HG03095 (cell line): ENCODE measurements around the gene KLK1.
"Not testable (repeated sequence)": the region's sequence is repeated elsewhere in the genome, so short reads cannot be mapped to it uniquely, and the experiment has no call there.

Source experiments
- ATAC-seq: cut with Tn5 transposase; IDR thresholded peaks from one replicate; pipeline ENCODE4 v1.9.1; 2021; ENCODE audit warnings: moderate library complexity; ENCODE audit not compliant: unreplicated experiment

The KLK1 gene

DNA sequence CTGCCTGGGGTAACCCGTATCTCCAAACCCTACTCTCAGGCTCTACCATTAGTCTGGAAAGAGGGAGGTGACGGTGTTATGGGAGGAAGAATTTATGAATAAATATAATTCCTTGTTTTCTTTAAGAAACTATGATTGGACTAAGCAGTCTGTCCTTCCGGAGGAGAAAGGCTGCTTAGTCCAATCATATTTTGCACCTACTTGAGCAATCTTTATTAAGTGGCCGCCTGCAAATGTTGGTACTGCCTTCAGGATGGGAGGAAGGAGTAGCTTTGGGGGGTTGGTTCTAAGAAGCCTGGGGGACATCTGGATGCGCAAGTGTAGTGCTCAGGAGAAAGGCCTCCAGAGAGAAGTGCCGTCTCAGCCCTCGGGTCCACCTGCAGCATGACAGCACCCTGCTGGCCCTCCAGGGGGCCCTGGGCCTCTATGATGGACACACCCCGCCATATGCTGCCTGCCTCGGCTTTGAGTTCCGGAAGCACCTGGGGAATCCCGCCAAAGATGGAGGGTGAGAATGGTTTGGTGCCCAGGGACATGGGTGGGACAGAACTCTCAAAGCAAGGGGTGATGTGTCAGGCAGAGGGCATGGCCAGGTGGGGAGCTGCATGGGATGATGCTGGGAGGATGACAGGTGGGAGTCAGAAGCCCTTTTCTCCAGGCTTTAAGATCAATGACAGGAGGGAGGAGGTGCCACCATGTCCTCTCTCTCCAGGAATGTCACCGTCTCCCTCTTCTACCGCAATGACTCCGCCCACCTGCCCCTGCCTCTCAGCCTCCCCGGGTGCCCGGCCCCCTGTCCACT lies 29.3 kb downstream of the KLK1 start:
- ATAC-seq, result no peak

DNA sequence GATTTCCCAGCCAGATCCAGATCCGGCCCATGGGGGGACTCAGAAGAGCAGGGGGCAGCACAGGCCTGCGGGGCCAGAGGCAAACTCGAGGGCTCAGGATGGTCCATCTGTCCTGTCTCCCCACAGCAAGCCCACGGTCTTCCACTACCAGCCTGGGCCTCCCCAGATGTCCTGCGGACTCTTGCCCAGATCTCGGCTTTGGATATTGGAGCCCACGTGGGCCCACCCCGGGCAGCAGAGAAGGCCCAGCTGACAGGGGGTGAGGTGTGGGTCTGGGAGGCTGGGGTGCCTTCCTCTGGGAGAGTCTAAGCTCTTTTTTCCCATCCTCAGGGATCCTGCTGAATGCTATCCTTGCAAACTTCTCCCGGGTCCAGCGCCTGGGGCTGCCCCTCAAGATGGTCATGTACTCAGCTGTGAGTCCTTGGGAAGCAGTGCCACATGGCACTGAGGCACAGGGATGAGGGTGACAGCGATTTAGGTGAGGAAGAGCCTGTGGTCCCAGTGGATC lies 30.0 kb downstream of the KLK1 start:
- ATAC-seq, result no peak

DNA sequence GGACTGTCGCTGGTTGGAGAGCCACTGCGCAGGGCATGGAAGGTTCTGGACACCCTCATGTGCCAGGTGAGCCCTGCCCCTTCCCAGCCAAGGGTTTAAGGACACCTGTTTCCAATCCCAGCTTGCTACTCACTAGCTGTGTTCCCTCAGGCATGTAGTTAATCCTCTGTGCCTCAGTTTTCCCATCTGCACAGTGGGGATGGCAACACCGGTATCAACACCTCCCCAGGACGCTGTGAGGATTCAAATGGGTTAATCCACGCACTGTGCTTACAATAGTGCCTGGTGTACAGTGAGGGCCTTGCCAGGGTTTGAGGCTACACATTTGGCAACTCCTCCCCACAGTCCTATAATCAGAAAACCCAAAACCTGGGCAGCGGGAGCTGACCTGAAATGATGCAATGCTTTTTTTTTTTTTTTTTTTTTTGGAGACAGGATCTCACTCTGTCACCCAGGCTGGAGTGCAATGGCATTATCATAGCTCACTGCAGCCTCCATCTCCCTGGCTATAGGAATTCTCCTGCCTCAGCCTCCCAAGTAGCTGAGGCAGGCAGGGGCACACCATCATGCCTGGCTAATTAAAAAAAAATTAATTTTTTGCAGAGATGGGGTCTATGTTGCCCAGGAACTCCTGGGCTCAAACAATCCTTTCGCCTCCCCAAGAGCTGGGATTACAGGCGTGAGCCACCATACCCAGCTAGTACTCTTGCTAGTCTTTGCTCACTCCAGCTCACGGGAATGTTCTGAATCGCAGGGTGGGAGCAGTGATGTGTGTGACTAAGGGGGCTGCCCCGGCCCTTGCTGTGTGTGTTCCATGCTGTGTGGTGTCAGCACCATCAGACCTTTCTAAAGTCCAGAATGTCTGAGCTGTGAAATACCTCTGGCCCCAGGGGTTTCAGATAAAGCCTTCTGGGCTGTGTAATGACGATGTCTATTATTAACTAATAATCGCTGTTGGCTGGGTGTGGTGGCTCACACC lies 31.0 kb downstream of the KLK1 start:
- ATAC-seq, result no peak

GRCh38 chr19:50791594-50792271 lies 31.9 kb downstream of the KLK1 start:
- no peak for ATAC-seq

- ATAC-seq, result no peak
Observed at GRCh38 chr19:50790922-50791467, 32.6 kb downstream of the KLK1 start.

- ATAC-seq, result no peak
Observed at GRCh38 chr19:50790396-50790795, 33.2 kb downstream of the KLK1 start, which contains the start of gene ACP4. Gene ACP4, plus strand, starts transcription at chr19:50790415. Its CDS starts 0 bp downstream, at chr19:50790415.

DNA sequence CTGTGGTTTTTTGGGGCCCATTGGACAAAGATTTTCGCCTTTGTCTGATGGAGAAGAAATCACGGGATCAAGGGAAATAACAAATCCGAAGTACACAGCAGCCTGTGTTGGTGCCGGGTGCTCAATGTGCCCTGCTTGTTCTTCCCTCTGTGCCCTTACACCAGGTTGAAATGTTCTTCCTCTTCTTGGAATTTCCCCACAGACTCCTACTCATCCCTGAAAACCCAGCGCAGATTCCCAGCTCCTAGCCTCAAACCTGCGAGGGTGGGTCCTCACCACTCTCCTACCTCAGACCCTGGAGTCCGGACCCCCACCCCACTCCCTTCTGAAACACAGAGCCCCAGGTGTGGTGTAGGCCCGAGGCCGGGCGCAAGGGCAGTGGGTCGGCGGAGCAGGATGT lies 38.3 kb downstream of the KLK1 start:
- no peak for ATAC-seq

DNA sequence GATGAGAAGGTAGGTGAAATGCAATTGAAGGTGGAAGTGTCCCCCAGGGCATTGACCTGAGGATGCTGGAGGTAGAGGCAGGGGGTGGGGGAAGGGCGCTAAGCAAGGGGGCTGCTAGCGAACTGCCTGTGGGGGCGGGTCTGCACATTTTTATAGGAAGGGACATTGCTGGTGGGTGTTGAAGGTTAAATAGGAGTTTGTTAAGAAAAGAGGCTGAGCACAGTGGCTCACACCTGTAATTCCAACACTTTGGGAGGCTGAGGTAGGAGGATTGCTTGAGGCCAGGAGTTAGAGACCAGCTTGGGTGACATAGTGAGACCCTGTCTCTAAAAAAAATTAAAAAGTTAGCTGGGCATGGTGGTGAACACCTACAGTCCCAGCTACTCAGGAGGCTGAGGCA lies 38.9 kb downstream of the KLK1 start:
- no peak for ATAC-seq

DNA sequence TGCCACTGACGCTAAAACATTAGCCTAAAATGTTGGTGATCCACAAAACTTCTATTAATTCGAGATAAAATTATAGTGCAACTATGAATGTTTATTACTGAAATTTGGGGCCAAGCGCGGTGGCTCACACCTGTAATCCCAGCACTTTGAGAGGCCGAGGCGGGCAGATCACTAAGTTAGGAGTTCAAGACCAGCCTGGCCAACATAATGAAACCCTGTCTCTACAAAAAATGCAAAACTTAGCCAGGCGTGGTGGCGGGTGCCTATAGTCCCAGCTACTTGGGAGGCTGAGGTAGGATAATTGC lies 39.8 kb downstream of the KLK1 start:
- ATAC-seq, result not testable (repeated sequence)

- ATAC-seq, result no peak
Observed at GRCh38 chr19:50780753-50781435, 42.7 kb downstream of the KLK1 start.

GRCh38 chr19:50779504-50780457 lies 43.8 kb downstream of the KLK1 start:
- ATAC-seq, result no peak

DNA sequence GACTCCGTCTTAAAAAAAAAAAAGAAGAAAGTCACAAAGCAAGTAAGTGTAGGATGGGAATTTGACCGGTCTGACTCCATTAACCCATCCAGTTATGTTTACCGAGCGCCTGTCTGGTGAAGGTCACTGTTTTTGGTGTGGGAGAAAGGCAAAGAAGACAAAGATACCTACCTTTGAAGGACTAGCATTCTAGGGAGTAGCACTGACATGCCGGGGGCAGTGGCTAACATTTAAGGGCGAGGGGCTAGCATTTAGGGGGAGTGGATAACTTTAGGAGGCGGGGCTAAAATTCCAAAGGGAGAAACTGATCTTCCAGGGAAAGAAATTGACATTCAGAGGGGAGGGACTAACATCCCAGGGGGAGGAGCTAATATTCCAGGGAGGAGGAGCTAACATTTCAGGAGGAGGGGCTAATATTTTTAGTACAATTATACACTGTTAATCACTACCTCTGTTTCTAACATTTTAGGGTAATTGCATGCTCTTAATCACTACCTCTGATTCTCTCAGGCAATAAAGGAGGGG lies 44.6 kb downstream of the KLK1 start:
- ATAC-seq, result no peak

DNA sequence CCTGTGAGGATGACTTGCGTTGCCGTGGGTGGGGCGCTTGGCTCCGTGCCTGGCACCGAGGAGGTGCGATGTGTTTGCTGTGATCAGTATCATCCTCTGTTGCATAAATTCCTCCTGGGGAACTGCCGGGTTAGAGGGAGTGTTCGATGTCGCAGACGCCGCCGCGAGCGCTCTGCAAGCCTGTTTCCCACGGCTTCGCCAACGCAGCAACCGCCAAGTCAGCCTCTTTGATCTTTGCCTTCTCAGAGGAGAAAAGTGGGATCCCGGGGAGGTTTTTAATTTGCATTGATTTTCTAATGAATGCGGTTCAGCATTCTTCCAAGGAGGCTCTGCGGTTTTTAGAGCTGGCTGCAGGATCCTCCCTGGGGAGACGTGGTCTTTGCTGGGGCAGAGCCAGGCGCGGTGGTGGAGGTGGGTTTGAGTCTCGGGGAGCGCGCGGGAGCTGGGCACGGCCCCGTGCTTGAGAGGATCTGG lies 45.7 kb downstream of the KLK1 start:
- no peak for ATAC-seq

DNA sequence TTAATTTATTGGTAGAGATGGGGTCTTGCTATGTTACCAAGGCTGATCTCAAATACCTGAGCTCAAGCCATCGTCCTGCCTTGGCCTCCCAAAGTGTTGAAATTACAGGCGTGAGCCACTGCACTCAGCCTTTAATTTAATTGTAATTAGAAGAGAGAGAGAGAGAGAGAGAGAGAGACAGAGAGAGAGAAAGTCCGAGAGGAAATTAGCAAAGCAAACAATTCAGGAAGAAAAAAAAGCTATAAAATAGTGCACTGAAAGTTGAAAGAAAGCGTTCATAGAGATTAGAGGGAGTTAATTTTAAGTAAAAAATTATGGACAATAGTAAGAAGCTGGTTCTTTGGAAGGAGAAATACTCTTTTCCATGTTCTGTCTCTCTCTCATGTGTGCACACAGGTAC lies 46.3 kb downstream of the KLK1 start:
- ATAC-seq, result no peak

- no peak for ATAC-seq
Observed at GRCh38 chr19:50776131-50776530, 47.5 kb downstream of the KLK1 start.

- ATAC-seq, result not testable (repeated sequence)
Observed at GRCh38 chr19:50773454-50773853, 50.1 kb downstream of the KLK1 start.

GRCh38 chr19:50772912-50773311 lies 50.7 kb downstream of the KLK1 start:
- not testable (repeated sequence) for ATAC-seq

GRCh38 chr19:50772476-50772875 lies 51.1 kb downstream of the KLK1 start:
- no peak for ATAC-seq

- no peak for ATAC-seq
Observed at GRCh38 chr19:50770888-50771287, 52.7 kb downstream of the KLK1 start.
